ENCODE results near the gene TNFAIP2.
"Not testable (repeated sequence)": the region's sequence is repeated elsewhere in the genome, so short reads cannot be mapped to it uniquely, and the experiment has no call there.

TNFAIP2 gene

DNA sequence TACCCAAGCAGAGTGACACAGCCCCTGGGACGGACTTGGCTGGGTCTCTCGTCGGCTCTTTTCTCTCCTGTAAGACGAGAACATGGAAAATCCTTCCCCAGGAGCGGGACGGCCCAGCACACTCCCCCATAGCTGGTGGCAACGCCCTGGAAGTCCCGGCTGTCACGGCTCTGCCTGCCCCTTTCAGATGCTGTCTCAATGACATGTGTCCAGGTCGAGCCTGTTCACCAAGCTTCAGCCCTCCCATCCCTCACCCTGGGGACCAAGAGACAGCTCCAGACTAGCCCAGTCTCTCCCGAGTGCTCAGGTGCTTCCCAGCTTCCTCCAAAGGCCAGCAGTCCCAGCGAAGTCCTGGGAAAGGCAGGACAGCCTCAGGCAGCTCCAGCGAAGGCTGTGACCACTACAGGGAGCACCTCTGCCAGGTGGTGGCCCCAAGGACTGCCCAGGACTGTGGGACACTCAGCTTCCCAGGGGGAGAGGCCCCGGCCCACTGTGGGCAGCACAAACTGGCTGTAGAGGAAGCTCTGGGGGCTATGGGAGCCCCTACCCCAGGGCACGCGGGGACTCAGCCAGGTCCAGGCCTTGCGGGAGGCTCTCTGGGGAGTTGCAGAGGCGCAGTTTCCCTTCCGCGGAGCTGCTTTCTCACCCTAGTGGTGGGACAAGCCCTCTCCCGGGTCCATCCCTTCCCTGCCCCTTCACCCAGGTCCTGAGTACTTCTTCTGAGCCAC is 33.6 kb downstream of the TNFAIP2 start:
- no peak for DNase-seq

DNA sequence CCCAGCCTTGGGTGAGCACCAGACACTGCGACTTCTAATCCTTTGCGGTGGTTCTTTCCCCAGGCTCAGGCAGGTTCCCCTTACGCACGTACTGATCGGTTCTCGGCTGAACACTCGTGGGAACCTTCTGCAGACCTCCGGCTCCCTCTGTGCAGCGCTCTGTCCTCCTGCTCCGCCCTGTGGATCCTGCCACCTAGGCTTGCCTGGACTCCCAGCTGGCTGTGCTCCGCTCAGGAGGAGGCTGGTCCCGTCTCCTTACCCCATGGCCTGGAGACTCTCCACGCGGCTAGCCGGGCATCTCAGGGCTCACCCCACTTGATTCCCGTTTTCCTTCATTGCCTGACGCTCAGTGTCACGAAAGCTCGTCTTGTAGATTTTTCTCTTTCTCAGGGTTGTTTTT is 34.7 kb downstream of the TNFAIP2 start:
- DNase-seq, result no peak

DNA sequence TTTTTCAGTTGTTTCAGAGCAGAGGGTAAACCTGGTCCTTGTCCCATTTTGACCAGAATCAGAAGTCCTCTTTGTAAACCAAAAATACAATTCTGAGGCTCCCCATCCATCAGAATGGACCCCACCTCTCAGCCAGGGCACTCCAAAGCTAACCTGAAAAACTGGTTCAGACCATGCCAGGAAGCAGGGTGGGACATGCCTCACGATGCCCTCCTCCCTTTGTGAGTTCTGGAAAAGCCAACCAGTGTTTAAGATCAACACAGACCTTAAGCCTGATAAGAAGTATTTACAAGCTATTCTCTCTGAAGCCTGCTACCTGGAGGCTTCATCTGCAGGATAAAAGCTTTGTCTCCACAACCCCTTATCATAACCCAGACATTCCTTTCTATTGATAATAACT is 35.4 kb downstream of the TNFAIP2 start:
- DNase-seq, result no peak

DNA sequence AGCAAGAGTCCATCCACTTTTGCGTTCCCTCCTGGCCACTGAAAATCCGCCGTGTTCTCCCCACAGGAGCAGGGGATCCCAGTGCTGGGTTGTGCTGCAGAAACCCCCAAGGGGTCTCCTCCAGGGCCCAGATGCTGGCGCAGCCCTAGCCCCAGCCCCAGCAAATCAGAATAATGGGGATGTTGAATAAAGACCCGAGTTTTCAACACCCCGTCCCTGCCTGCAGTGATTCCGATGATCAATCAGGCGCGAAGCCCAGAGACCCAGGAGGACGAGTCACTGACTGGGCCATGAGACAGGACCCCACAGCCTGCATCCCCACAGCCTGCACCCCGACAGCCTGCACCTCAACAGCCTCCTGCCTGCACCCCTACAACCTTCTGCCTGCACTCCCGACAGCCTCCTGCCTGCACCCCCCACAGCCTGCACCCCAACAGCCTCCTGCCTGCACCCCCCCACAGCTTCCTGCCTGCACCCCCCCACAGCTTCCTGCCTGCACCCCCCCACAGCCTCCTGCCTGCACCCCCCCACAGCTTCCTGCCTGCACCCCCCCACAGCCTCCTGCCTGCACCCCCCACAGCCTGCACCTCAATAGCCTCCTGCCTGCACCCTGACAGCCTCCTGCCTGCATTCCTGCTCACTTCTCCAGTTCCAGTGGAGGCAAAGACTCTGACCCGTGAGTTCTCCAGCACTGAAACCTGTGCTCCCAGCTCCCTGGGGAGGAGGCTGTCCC is 37.2 kb downstream of the TNFAIP2 start:
- no peak for DNase-seq

DNA sequence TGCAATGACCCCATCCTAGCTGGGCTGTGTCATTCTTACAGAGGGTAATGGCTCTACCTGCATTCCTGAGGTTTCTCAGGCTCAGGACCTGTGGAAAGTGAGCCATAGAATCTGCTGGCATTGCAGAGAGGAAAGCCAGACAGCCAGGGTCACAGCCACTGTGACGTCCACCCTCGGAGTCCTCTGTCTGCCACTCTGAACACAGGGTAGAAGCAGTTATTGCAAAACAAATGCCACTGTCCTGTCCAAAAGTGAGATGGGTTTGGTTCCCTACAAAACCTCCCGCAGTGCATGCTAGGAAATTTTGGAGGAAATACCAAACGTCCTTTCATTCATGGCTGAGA is 37.8 kb downstream of the TNFAIP2 start:
- no peak for DNase-seq

DNA sequence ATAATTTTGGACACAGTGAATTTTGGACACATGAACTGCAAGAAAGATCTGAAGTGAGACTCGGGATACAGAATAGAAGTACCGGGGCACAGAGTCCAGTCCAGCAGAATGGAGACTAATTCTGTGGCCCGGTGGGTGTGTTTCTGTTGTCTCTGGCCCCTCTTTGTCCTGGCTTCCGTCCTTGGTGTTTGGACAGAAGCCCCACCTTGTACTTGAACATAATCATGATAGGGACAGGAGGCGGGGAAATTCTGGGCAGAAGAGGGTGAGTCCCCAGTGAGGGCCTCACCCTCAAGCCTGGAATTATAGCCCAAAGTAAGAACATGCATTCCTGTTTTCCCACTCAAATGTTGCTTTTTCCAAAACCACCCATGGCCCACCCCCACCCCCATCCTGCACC is 39.9 kb downstream of the TNFAIP2 start:
- no peak for DNase-seq

DNA sequence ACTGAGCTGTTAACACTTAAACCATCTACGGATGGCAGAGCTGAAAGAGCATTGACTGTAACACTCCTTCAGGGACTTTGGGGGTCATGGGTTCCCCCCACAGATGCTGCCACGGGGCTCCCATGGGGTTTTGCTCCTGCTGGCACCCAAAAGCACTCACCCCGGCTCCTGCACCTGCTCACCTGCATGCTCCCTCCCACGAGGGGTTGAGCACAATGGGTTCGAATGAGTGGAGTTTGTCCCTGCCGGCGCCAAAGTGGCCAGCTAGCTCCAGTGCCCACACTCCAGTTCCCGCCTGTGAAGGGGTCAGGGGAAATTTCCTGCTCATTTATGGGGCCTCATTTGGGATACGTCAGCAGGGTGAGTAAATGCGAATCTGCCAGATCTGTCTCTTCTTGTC is 40.7 kb downstream of the TNFAIP2 start:
- no peak for DNase-seq

DNA sequence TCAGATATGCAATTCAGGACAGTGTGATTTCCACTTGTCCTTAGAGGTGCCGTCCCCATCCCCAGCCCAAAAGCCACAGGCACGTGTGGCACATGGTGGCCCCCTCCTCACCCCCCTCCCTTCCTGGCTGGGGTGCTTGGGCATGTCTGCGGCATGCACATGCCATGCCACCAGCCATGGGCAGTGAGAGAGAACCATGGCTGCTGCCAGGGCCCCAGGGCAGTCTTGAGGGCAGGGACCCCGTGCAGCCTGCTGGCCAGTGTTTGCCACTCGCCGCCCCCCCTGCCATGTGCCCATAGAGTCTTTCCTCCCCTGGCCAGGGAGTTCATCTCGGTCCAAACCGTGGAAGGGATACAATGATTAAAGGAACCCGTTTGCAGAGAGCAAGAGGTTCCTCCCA is 41.5 kb downstream of the TNFAIP2 start:
- DNase-seq, result no peak

DNA sequence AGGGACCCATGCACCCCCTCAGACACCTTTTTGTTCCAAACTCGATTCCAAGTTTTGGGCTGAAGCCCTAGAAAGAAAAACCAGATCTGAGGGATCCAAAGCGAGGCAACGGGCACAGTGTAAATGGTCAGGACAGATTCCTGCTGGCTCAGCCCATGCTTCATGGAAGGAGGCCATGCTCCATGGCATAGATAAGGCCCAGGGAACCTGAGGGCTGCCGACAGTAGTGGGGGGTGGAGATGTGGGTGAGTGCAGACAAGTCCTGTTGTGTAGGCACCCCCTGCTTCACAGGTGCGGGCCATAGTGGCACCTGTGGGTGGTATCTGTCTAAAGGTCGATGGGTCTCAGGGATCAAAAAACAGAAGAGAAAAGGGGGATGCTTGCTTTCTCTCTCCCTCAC is 42.1 kb downstream of the TNFAIP2 start:
- DNase-seq, result no peak

DNA sequence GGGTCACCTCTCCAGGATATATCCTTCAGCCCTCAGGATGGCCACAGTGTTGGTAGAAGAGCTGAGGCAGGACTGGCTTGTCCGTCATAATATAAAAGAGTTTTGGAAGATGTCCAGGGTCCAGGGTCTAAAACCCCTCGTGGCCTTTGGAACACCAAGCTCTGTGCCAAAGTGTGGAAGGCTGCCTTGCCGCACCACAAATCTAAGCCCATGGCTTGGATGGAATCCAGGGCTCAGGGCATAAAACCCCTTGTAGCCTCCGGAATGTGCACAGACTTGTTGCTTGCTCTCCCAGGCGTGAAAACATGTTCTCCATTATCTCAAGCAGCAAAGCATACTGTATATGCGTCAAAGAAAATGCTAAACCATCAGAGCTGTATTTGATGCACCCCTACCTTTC is 46.7 kb downstream of the TNFAIP2 start:
- DNase-seq, result peak; percentile 62

DNA sequence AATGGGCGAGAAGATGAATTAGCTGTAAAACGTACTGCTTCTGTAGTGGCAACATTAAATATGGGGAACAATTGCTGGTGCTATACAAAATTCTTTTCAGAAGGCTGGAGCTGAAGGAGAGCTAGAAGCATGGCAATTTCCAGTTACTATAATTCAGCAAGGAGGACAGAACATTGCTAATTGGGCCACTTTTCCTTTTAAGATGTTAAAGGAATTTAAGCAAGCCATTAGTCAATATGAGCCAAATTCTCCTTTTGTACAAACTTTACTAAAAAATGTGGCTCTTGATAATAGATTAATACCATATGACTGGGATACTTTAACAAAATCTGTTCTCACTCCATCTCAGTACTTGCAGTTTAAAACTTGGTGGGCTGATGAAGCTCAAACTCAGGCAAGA is 47.9 kb downstream of the TNFAIP2 start:
- not testable (repeated sequence) for DNase-seq

DNA sequence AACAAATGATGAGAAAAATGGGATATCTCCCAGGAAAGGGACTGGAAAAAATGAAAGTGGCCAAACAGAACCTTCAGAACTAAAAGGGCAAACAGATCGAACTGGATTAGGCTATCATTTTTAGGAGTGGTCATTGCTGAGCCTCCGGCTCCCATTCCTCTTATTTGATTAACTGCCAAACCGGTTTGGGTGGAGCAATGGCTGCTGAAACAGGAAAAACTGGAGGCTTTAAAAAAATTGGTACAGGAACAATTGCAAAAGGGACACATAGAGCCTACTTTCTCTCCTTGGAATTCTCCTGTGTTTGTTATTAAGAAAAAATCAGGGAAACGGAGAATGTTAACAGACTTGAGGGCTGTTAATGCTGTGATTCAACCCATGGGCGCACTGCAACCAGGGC is 49.7 kb downstream of the TNFAIP2 start:
- DNase-seq, result no peak

DNA sequence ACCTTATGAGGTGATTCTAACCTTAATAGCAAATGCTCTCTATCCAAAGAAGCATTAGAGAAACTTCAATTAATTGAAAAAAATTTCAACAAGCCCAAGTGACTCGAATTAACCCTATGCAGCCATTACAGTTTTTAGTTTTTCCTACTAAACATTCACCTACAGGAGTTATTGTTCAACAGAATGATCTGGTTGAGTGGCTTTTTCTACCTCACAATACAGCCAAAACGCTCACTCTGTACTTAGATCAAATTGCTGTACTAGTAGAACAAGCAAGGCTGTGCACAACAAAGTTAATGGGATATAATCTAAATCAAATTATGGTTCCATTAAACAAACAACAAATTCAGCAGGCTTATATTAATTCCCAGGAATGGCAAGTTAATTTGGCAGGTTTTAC is 50.6 kb downstream of the TNFAIP2 start:
- not testable (repeated sequence) for DNase-seq

DNA sequence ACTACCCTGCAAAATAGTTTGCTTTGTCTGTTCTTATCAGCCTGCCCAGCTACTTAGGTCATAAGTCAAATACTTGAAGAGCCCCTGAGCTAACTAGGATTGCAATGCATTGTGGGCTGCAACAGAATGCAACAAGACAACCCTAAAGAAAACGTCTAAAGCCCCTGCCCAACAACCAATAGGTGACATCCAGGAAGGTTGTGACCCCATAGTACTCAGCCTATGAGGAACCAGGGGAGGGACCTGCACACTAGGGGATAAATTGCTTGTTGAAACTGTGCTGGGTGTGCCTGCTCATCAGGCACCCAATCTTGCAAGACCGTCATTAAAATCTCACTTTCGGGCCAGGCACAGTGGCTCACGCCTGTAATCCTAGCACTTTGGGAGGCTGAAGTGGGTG is 52.9 kb downstream of the TNFAIP2 start:
- DNase-seq, result not testable (repeated sequence)

DNA sequence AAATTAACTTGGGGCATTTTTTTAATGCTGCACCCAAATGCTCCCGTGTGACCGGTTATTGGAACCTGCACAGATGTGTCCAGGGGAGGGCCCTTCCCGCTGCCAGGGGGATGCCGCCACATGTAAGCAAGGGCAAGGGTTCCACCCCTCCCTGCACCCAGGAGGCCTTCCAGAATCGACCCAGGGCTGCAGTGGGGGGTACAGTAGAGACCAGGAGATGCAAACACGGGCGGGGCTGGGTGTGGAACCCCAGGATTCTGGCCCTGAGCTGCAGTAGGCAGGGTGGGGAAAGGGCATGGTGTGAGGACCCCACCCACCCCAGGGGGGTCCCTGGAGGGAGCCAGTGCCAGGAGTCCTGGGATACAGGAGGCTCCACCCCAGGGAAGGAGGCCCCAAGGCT is 54.1 kb downstream of the TNFAIP2 start:
- no peak for DNase-seq

DNA sequence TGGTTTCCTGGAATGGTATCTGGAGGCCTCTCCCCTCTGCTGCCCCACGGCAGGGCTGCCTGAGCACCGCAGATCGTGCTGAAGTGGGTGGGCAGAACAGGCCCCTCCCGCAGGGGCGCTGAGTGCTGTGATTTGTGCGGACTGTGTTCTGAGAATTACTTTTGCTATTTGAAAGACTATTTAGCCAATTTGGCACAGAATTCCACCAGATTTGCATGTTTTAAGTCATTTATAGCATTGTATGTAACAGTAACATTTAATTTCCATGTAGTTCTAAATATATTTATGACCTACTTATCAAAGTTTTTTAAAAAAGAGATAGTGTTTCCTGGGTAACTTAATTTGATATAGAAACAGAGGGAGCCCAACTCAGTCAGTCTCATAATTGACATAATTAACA is 55.3 kb downstream of the TNFAIP2 start:
- DNase-seq, result no peak

DNA sequence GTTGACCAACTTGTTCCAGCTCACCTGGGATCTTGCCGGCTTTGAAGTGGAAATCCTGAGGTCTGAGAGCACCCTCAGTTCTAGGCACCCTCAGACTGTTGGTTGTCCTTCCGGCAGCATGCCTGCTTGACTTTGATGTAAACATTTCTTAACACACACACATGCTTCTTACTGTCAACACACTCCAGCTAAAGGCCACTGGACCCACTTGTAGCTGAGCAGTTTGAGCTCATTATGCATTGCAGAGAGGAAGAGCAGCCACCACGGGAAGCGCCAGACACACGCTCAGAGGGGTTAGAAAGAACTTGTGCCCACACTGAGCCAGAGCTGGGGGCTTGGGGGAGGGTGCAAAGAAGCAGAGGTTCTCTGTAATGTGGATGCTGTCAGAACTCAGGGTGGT is 55.8 kb downstream of the TNFAIP2 start:
- DNase-seq, result no peak

DNA sequence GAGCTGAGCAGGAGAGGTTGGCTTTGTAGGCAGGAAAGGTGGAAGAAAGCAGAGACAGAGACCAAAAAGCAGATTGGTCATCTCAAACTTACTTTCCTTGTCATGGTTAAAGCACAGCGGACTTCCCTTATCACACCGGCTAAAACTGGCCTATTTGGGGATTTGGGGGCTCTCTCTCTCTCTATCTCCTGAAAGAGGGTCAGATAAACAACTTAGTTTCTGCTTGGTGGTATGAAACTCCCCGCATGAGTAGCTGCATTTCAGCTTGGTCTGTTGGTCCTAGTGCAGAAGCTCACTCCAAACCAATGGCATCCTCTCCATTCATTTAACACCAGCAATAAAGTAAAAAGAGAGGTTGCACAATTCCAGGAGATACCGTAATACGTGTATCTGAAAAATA is 57.1 kb downstream of the TNFAIP2 start:
- DNase-seq, result no peak

DNA sequence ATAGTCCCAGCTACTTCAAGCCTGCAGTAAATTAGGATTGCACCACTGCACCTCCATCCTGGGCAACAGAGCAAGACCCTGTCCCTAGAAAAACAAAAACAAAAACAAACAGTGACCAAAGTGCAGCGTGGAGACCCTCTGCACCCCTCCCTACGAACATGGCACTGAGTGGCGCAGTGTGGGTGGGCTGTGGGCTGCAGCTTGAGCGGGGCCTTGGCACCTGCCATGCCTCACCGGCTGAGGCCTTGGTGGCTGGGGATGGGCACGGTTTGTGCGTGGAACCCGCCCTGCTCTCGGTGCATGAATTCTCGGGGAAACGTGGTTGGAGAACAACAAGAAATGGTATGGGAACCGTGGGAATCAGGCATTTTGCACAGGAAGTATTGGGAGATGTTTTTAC is 60.8 kb downstream of the TNFAIP2 start:
- DNase-seq, result no peak

DNA sequence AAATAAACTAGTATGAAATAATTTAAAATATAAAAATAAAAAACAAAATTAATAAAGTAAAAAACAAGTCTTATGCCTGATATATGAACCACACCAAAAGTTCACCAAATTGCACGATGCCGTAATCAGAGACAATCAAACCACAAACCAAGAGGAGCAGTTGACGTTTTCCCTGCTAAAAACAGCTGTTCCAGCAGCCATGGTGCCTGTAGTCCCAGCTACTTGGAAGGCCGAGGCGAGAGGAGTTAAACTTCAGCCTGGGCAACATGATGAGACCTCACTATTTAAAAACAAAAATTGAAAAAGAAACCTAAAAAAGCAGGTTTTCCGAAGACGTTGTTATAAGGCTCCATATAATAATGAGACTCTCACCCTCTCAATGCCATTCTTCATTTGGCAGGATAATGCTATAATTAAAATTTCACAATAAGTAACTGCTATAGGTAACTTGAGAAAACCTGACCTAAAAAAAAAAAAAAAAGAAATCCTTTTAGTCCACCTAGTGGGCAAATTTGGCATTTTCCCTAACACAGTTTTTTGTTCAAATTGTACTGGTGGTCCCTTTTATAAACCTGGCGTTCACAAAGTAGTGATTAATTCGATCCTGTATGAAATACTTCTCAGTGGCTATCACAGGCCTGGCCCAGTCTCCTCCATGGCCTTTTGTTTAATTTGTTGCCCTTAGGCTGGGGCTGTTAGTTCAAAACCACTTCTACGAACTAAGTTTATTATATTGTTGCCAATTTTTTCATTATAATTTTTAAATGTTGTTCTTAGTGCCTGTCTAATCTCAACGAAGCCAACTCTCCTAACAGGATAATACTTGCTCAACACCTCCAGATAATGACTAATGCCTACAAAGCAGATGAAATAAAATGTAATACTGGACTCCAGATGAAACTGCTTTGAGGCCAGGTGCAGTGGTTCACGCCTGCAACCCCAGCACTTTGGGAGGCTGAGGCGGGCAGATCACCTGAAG is 62.1 kb downstream of the TNFAIP2 start:
- peak; percentile 84 for DNase-seq

DNA sequence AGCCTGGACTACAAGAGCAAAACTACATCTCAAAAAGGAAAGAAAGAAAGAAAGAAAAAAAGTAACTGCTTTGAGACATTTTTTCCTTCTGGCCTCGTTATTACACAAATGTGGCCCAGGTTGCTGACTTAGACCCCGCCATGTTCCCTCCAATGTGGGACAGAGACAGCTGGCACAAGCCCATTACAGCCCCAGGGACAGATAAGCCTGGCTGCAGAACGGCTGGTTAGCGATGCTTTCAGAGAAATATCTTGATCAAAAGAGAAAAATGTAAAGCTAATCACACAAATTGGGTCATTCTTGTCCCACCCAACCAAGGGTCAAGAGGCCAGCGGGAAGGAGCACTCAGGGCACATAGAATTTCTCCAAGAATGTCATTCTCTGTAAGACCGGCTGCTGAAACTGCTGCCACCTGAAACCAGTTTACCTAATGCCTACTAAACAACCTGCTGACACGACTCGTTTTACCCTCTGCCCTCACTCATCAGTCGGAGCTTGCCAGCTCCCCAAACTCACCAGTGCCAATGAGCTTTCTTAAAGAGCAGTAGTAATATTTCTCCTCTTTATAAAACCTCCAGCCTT is 63.1 kb downstream of the TNFAIP2 start:
- no peak for DNase-seq
